ENCODE results near the gene UMODL1. TPM values are rescaled to one million over a fixed set of nuclear protein-coding genes. Genes with fewer than 3 reads are reported as not detected.

The UMODL1 gene
- total and polyA plus RNA-seq, 2 donors (not counting 3 experiments of a cell fraction or from before 2014, with no cell fraction given) = not detected

GRCh38 chr21:42154237-42155044, 83.3 kb downstream of the UMODL1 start:
- no TSS peak for BruUV-seq (replicated peaks)
- POLR2A ChIA-PET = no interaction called here
- no peak for FAIRE-seq
- no peaks in the 10 kb centered on the region for H3K4me1 ChIP-seq (ENCODE audit: control insufficient read depth, extremely low read depth, insufficient read depth, low read length)
- no peak overlapping the region for H3K4me3 ChIP-seq (replicated peaks in 1 of 3; ENCODE audit: insufficient read depth in 1 of 3, low read depth in 1 of 3, low read length in 3 of 3)
- CTCF ChIA-PET = interaction anchor here (1.8 to 3.0 kb wide), 2 partner anchors 104 kb away, joined by 6 to 13 read pairs; no protein-coding TSS in a partner anchor
- H3K9me3 ChIP-seq (replicated peaks; ENCODE audit: control insufficient read depth, insufficient read depth, low read length) = no peaks in the 10 kb centered on the region
- no peak overlapping the region for H3K4me2 ChIP-seq (ENCODE audit: insufficient read depth, low read length)
- intact Hi-C loops (cut with micrococcal nuclease) = no loop called here
- H3K27ac ChIP-seq (ENCODE audit: insufficient read depth, low read depth, low read length) = no peak overlapping the region
- dilution Hi-C loops (cut with MboI; ENCODE audit: extremely low pct_ligation_motif_present, low sequenced_read_pairs) = no loop called here
- no peaks in the 10 kb centered on the region for H4K20me1 ChIP-seq (replicated peaks; ENCODE audit: control insufficient read depth, extremely low read depth, insufficient read depth, low read length)
- no peak for DNase-seq (ENCODE audit: low read depth, low spot score)
- H2AFZ ChIP-seq (ENCODE audit: low read depth, low read length) = no peak overlapping the region
- no peak overlapping the region for H3K9ac ChIP-seq (replicated peaks; ENCODE audit: extremely low read depth, insufficient read depth, low read length)
- peaks cover 4 to 6% of the 10 kb centered on the region in 2 experiments for H3K27me3 ChIP-seq (ENCODE audit: control insufficient read depth in 2 of 2, insufficient read depth in 2 of 2, low read length in 2 of 2)
- no peaks in the 10 kb centered on the region for H3K9me1 ChIP-seq (replicated peaks; ENCODE audit: control insufficient read depth, extremely low read depth, insufficient read depth, low read length)
- no peaks in the 10 kb centered on the region for H3K36me3 ChIP-seq (ENCODE audit: control insufficient read depth in 2 of 2, extremely low read depth in 1 of 2, insufficient read depth in 2 of 2, low read length in 2 of 2)
- H3K79me2 ChIP-seq (ENCODE audit: control insufficient read depth, insufficient read depth, low read length) = no peaks in the 10 kb centered on the region
- TF ChIP-seq EZH2 (IDR thresholded peaks at IDR 0.05; ENCODE audit: borderline replicate concordance, low read depth, low read length, severe bottlenecking) (no peak), CTCF (IDR thresholded peaks at IDR 0.05; ENCODE audit: extremely low read depth in 1 of 2, insufficient read depth in 1 of 2, low read depth in 1 of 2, low read length in 2 of 2) (no peak), FOS (IDR thresholded peaks at IDR 0.05; ENCODE audit: borderline replicate concordance, insufficient read depth, low read length) (no peak), GATA2 (IDR thresholded peaks at IDR 0.05; ENCODE audit: insufficient read depth, insufficient read length, low read depth, low read length) (no peak)
- TF ChIP-seq, protein P1, sequence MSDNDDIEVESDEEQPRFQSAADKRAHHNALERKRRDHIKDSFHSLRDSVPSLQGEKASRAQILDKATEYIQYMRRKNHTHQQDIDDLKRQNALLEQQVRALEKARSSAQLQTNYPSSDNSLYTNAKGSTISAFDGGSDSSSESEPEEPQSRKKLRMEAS (IDR thresholded peaks at IDR 0.05; ENCODE audit: insufficient read depth, insufficient read length) = no peak

All from endothelial cell of umbilical vein (primary cell).